GDM1 (cell line): ENCODE results near the gene SMYD3.

Source experiments
- DNase-seq: peaks from one replicate; lab custom pipeline; 2025; lab: John Stamatoyannopoulos, UW

SMYD3 gene

GRCh38 chr1:246214708-246215509 is 292.2 kb downstream of the SMYD3 start:
- peak; percentile 90 for DNase-seq

- DNase-seq = no peak
Observed at GRCh38 chr1:246213947-246214346, 293.1 kb downstream of the SMYD3 start.

GRCh38 chr1:246213502-246213901 is 293.6 kb downstream of the SMYD3 start:
- no peak for DNase-seq

- no peak for DNase-seq
Observed at GRCh38 chr1:246213036-246213435, 294.0 kb downstream of the SMYD3 start.

- no peak for DNase-seq
Observed at GRCh38 chr1:246212013-246212412, 295.1 kb downstream of the SMYD3 start.

GRCh38 chr1:246210756-246211155 is 296.3 kb downstream of the SMYD3 start:
- no peak for DNase-seq

- no peak for DNase-seq
Observed at GRCh38 chr1:246208105-246208504, 299.0 kb downstream of the SMYD3 start.

- DNase-seq = no peak
Observed at GRCh38 chr1:246203180-246203579, 303.9 kb downstream of the SMYD3 start.

GRCh38 chr1:246200738-246201137 is 306.3 kb downstream of the SMYD3 start:
- no peak for DNase-seq

GRCh38 chr1:246200225-246200624 is 306.9 kb downstream of the SMYD3 start:
- no peak for DNase-seq

- DNase-seq = no peak
Observed at GRCh38 chr1:246199086-246199645, 307.9 kb downstream of the SMYD3 start.

GRCh38 chr1:246198115-246198816 is 308.8 kb downstream of the SMYD3 start:
- no peak for DNase-seq

GRCh38 chr1:246197076-246197475 is 310.0 kb downstream of the SMYD3 start:
- DNase-seq = no peak

- DNase-seq = no peak
Observed at GRCh38 chr1:246195296-246195695, 311.8 kb downstream of the SMYD3 start.

GRCh38 chr1:246193537-246193936 is 313.5 kb downstream of the SMYD3 start:
- no peak for DNase-seq

- DNase-seq = no peak
Observed at GRCh38 chr1:246189126-246189525, 318.0 kb downstream of the SMYD3 start.

- no peak for DNase-seq
Observed at GRCh38 chr1:246187834-246188372, 319.2 kb downstream of the SMYD3 start.

- no peak for DNase-seq
Observed at GRCh38 chr1:246184503-246184902, 322.6 kb downstream of the SMYD3 start.

GRCh38 chr1:246182149-246182851 is 324.8 kb downstream of the SMYD3 start:
- peak; percentile 82 for DNase-seq

- no peak for DNase-seq
Observed at GRCh38 chr1:246181241-246181640, 325.8 kb downstream of the SMYD3 start.

- DNase-seq = no peak
Observed at GRCh38 chr1:246179401-246179800, 327.7 kb downstream of the SMYD3 start.

- no peak for DNase-seq
Observed at GRCh38 chr1:246178717-246179311, 328.3 kb downstream of the SMYD3 start.
